GF-D8 (cell line): ENCODE measurements around the gene DCAF5.
"Not testable (repeated sequence)": the region's sequence is repeated elsewhere in the genome, so short reads cannot be mapped to it uniquely, and the experiment has no call there.

ENCODE experiments used
- DNase-seq: peaks from one replicate; lab custom pipeline; 2025; lab: John Stamatoyannopoulos, UW

Gene DCAF5, protein sequence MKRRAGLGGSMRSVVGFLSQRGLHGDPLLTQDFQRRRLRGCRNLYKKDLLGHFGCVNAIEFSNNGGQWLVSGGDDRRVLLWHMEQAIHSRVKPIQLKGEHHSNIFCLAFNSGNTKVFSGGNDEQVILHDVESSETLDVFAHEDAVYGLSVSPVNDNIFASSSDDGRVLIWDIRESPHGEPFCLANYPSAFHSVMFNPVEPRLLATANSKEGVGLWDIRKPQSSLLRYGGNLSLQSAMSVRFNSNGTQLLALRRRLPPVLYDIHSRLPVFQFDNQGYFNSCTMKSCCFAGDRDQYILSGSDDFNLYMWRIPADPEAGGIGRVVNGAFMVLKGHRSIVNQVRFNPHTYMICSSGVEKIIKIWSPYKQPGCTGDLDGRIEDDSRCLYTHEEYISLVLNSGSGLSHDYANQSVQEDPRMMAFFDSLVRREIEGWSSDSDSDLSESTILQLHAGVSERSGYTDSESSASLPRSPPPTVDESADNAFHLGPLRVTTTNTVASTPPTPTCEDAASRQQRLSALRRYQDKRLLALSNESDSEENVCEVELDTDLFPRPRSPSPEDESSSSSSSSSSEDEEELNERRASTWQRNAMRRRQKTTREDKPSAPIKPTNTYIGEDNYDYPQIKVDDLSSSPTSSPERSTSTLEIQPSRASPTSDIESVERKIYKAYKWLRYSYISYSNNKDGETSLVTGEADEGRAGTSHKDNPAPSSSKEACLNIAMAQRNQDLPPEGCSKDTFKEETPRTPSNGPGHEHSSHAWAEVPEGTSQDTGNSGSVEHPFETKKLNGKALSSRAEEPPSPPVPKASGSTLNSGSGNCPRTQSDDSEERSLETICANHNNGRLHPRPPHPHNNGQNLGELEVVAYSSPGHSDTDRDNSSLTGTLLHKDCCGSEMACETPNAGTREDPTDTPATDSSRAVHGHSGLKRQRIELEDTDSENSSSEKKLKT

DNA sequence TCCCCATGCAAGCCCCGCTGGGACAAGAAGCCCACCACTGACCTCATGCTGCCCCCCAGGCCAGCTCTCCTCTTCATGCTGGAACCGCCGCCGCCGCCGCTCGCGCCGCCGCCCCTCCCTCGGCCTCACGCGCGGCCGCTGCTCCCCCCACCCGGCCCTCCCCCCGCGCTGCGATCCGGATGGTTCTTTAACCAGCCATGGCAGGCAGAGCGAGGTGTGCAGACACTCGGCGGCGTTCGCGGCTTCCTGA is at the start of gene DCAF5:
TSS of gene DCAF5 (minus strand) at position 218 of the 250 bp plus-strand sequence. CDS start at position 77, 141 bp downstream.
- no peak for DNase-seq

DNA sequence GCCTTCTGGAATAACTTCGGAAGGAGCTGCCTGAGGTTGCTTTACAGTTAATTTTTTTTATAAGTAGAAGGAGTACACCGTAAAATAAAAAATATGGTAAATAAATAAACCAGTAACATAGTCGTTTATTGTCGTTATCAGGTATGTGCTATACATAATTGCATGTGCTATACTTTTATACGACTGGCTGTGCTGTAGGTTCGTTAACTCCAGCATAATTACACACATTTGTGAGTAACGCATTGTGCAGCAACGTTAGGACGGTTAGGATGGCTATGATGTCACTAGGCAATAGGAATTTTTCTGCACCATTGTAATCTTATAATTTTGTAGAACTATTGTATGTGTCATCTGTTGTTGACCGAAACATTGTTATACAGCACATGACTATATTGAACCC is 46.9 kb upstream of the DCAF5 start:
- DNase-seq: no peak

DNA sequence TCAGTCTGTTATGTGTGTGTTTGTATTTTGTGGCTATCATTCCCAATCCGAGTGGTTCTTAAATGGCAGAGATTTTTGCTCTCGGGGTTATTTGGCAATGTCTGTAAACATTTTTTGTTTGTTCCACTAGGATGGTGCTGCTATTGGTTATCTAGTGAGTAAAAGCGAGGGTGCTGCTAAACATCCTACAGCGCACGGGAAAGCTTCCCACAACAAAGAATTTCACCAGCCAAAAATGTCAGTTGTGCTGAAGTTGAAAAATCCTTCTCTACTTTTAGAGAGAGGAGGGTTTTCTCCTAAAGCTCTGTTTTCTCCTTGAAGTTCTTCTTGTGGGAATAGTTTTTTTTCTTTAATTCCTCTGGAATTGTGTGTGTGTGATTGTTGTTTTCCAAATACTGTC is 40.8 kb upstream of the DCAF5 start:
- no peak for DNase-seq

DNA sequence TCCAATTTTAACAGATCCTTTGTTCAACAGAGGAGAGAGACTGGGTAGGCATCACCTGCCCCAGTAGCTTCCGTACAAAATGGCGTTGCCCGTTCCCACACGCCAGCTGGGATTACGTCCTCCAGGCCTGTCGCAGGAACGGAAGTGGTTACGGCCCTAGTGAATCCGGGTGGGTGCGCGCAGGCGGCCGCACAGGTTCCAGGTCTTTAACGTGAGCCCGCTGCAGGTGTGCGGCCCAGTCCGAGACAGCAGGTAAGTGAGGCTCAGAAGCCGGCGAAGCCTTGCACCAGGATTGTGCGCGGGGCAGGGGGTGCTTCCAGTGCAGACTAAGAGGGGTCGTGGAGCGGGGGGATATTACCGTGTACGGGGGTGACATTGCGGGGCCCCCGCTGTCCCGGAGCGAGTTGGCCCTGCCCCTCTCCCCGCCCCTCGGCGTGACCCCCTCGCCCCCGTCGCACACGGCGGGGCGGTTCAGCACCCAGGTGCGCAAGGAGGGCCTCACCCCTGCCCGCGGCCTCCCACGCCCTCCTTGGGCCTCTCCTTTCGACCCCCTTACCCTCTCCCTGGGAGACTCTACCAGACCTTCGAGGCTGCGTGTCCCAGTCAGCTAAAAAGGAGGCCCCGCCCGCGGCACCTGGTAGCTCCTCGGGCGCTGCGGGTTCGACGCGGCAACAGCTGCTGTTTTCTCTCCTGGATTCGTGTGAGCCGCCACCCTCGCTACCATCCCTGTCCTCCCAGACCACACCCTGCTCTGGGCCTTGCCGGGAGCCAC is 38.6 kb upstream of the DCAF5 start, which contains the start of gene EXD2:
TSS of gene EXD2 (plus strand) at position 159 of the 772 bp plus-strand sequence. CDS start 17,973 bp downstream, outside the sequence.
- DNase-seq: peak; percentile 14

DNA sequence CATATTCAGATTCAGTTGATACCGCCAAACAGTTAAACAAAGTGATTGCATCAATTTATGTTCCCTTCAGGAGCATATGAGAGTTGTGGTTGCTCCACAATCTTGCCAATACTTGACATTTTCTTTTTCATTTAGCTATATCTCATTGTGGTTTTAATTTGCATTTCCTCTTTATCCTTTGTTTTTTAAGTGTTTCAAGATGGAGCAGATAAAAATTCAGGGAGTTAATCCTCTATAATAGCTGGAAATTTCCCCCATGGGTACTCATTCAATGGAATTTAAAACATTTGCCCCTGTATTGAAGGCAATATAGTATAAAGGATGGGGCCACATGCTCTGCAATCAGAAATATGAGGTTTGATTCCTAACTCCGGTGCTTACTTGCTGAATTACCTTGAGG is 37.3 kb upstream of the DCAF5 start:
- no peak for DNase-seq

DNA sequence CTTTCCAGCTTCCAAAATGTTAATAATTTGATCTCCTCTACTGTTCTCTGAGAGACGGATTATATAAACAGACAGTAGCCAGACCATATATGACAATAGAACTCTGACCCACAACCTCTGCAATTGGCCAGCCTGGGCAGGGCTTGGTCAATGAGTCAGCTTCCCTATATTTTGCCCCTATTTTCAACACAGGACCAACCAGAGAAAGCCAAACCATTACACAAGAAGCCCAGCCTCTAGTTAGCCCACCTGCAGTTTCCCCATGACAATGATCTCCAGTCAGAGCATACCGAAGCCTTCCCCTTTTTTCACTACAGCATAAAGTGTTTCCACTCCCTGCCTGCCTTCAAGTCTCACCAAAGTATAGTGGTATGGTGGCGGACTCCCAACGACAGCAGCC is 30.8 kb upstream of the DCAF5 start:
- DNase-seq: peak; percentile 23

DNA sequence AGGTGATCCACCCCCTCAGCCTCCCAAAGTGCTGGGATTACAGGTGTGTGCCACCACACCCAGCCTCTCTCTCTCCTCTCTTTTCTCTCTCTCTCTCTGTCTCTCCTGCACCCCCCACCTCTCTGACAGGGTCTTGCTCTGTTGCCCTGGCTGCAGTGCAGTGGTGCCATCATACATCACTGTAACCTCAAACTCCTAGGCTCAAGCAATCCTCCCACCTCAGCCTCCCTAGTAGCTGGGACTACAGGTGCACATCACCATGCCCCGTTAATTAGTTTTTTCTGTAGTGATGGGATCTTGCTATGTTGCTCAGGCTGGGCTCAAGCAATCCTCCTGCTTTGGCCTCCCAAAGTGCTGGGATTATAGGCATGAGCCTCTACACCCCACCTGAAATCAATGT is 29.7 kb upstream of the DCAF5 start:
- DNase-seq: not testable (repeated sequence)

DNA sequence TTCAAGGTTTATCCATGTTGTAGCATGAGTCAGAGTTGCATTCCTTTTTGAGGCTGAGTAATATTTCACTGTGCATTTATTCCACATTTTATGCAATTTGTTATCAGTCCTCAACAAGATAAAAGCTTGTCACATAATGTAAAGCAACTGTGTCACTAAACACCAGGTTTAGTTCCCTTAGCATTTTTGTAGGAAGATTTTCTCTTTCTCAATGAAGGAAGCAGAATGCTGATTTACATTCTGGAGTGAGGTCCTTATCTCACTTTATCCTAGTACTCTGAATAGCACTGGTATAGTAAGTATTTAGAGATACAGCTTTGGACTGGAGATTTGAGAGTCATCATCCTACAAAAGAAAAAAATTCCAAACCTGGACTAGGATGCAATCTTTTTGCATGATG is 28.6 kb upstream of the DCAF5 start:
- DNase-seq: no peak

DNA sequence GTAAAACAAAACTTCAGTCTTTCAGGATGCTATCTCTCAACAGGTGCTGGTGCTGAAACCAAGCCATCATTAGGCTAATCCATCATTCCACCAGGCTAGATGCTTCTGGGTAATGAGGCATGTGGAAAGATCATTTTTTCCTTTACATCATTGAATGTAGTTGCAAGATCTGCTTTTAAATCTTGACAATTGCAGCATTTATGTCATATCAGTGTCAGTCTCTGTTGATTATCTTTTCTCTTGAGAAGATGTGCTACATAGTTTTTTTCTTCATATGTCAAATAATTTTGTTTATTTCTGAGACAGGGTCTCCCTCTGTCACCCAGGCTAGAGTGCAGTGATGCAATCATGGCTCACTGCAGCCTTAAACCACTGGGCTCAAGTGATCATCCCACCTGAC is 22.2 kb upstream of the DCAF5 start:
- DNase-seq: no peak

DNA sequence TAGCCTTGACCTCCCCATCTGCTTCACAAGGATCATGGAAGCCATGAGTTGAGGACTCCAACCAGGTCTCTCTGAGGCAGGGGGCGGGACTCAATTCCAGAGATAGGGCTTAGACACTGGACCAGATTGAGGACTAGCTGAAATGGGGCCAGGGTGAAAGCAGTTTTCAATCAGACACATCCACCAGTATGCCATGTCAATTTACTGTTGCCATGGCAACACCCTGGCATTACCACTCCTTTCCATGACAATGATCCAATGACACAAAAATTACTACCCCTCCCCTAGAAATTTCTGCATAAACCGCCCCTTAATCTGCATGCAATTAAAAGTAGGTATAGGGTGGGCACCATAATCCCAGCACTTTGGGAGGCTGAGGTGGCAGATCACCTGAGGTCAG is 18.6 kb upstream of the DCAF5 start:
- DNase-seq: no peak

DNA sequence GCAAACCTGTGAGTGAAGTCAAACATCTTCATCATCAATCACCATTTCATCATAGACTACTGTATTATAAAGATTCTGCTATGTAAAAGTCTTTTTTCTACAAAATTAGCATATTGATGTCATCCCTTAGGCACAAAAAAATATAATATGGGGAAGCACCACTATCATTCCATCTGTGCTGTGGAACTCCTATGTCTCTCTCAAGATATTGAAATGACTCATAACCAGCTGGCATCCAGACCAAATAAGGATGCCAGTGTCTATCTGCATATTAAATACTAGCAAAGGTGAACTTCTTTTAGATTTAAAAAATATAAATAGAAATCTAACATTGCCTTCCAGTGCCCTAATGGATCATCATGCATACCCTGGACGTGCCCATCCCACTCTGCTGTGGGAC is 17.9 kb upstream of the DCAF5 start:
- DNase-seq: no peak

DNA sequence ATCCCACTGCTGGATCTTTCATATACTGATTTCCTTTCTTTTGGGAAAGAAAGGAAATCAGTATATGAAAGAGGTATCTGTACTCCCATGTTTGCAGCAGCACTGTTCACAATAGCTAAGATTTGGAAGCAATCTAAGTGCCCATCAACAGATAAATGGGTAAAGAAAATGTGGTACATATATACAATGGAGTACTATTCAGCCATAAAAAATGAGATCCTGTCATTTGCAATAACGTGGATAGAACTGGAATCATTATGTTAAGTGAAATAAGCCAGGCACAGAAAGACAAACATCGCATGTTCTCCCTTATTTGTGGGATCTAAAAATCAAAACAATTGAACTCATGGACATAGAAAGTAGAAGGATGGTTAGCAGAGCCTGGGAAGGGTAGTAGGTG is 12.9 kb upstream of the DCAF5 start:
- DNase-seq: not testable (repeated sequence)

DNA sequence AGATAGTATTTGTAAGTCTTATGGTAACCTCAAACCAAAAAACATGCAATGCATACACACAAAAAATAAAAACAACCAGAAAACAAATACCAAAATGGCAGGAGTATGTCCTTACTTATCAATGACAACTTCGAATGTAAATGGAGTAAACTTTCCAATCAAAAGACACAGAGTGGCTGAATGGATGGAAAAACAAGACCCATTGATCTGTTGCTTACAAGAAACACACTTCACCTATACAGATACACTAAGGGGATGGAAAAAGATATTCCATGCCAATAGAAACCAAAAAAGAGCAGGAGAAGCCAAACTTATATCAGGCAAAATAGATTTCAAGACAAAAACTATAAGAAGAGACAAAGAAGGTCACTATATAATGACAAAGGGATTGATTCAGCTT is 8.7 kb upstream of the DCAF5 start:
- no peak for DNase-seq

DNA sequence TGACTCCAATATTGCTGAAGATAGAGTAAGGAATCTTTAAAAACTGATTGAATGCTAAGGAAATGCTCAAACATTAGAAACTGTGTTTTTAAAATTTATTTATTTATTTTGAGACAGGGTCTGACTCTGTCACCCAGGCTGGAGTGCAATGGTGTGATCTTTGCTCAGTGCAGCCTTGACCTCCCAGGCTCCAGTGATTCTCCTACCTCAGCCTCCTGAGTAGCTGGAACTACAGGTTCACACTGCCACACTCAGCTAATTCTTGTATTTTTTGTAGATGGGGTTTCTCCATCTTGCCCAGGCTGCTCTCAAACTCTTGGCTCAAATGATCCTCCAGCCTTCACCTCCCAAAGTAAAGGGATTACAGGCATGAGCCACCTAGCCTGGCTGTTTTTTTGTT is 3.3 kb upstream of the DCAF5 start:
- DNase-seq: no peak

DNA sequence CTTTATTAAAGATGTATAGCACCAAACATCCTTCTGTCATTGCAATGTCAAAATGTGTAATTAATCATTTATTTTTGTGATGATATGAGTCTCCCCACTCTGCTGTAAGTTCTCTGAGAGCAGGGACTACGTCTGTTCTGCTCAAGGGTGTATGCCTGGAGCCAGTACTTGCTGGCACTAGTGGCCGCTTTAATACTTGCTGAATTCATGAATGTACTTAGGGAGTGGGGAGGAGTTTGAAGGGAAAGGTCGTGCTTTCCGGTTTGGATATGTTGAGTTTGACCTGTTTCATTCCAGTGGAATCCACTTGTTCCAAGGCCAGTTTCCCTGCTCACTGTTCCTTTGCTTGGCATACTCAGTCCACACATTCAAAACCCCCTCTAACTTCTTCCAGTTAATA is 1.9 kb upstream of the DCAF5 start:
- DNase-seq: no peak

DNA sequence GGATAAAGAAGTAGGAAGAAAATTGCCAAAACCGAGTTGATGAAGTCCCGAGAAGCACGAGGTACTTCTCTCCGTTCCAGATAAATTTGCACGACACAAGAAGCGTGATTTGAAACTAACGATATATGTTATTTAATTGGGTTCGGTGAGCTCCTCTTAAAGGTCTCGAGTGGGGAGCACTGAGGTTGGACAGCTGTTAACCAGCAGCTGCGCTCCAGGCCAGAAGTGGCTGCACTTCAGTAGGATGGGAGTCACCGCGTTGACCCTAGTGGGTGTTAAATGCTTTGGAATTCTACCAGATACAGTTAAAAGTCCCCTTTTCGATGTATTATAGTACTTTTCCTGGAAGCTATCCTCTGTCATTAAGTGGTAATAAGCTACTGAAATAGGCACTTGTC is 953 bp upstream of the DCAF5 start:
- DNase-seq: no peak

DNA sequence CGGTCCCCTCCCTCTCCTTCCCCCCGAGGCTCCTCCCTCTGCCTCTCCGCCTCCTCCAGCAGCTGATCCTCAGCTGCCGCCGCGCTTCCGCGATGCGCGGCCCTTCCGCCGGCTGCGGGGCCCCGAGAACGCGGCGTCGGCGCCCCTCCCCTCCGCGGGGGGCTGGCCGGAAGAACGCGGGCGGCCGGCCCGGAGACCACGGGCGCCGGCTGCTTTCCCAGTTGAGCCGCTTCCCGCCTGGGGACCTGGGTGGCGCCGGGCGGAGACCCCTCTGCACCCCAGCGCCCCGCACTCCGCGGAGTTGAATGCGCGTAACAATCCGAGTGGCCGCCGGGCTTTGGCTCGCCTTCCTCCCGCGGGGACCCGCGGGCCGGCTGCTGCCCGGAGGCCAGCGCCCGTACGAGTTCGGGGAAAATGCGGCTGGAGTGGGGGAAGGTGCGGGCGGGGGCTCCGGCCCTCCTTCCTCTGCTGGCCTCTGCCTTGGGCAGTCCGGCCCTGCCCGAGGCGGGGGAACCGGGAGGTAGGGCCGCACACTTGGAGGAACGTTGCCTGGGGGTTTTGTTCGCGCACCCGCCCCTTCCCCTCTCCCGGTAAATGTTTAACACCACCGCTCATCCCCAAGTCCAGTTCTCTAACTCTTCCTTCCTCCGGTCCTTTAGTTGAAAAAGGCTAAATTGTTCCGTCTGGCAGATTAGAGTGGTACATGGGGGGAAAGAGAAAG is 393 bp upstream of the DCAF5 start:
- peak; percentile 67 for DNase-seq

DNA sequence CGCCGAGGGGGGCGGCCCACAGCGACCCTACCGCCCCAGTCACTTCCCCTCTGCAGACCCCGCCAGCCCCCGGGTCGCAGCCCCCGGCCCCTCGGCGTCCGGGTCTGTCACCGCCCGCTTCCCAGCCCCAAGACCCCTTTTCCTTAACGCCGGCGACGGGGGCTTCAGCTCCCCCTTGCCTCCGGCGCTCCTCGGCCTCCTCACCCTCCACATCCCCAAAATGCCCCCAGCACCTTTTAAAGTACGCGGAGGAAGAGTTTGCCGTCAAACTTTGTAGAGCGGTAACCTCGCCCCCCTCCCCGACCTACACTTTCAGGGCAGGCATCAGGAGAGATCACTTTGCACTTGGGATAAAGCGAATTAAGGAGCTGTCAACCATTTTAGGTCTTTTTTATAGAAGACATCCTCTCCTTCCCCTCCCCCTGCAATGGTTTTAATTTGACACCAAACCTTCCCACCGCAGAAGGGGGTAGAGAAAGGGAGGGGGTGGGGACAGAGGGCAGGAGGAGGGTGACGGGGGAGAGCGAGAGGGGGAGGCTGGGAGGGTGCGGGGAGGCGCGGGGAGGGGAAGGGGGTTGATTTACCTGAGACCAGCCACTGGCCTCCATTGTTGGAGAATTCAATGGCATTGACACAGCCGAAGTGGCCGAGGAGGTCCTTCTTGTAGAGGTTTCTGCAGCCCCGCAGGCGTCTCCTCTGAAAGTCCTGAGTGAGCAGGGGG is 578 bp downstream of the DCAF5 start:
- no peak for DNase-seq

DNA sequence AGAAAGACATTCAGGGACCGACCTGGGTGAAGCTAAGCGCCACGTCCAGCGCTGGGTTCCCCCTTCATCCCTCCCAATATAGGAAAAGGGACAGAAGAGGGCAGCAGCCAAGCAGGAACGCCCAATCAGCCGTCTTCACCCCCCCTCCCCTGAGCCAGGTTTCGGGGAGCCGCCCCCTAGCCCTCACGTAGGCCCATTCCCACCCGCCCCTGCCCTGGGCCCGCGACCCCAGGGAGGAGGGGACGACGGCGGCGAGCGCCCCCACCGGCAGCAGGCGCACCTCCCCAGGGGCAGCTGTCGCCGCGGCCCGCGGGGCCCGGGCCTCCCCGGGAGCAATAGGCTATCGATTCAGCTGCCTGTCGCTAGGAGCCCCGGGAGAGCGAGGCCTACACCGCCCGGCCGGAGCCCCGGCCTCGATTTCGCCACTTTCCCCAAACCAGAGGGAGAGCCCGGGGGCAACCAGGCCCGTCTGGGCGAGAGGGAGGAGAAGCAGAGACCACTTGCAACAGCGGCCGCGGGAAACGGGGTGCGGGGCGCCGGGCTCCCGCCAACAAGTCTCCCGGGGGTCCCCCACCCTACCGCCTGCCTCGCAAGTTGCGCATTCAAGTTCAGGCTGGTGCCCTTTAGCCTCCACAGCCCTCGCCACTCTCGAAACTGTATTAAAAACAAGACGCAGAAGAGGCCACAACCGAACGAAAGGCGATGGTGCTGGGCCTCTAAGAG is 1.3 kb downstream of the DCAF5 start:
- DNase-seq: peak; percentile 46

DNA sequence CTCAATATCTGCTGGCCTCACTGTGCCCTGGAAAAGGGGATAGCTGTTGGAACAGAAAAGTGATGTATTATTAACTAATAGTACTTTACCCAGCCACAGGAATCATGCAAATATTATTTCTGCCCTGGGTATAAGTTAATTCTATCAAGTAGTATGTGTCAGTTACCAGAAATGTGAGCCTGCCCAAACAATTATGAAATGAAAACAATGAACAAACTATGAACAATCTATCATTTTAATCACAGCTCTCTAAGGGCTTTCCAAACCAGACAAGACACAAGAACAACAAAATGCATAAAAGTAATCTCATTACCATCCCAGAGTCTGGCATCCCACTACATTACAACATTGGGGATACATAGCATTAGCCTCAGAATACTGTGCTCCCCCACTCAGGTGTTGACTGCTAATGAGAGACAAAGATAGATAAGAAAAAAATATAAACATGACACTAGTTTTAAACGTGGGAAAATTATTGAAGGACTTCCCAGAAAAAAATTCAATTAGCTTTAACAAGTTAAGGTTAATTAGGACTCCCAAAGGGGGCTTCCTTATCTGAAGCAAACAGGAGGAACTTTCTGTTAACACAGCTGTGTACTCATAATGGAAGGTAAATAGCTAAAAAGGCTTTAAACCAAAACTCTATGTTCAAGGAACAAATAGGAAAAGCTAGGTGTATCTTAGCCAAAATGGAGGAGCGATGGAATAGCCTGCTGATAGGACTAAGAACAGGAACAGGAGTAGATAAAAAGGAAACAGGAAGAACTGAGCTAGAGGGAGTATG is 3.3 kb downstream of the DCAF5 start:
- no peak for DNase-seq
